ENCODE measurements around the gene LGALS12.

LGALS12 gene

GRCh38 chr11:63507511-63507910 lies 1.6 kb downstream of the LGALS12 start:
- TF ChIP-seq CTCF (IDR thresholded peaks at IDR 0.05; ENCODE audit: low read depth, low read length, missing control alignments) = no peak
- no peak for DNase-seq (ENCODE audit: low read depth)
- in situ Hi-C loops (cut with HindIII; ENCODE audit: low sequenced_read_pairs) = no loop called here

DNA sequence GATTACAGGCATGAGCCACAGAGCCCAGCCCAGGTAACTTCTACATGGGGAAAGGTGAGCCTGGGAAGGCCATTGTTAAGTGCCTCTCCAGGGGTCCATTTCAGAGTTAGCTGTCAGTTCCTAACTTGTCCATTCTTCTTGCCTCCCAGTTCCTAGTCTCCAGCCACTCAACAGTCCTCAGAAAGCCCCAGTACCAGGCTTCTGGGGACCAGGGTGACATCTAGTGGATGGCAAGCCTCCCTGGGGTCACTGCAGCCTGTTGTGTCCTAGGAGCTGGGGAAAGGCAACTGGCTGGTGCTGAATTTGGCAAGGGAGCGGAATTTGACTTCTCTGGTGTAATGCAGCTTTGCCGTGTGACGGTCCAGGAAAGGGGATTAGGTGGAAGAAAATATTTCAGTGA lies 2.1 kb downstream of the LGALS12 start:
- in situ Hi-C loops (cut with HindIII; ENCODE audit: low sequenced_read_pairs) = no loop called here
- H3K4me3 ChIP-seq (ENCODE audit: low read depth, low read length) = no peak overlapping the region
- no peak for TF ChIP-seq CTCF (IDR thresholded peaks at IDR 0.05; ENCODE audit: low read depth, low read length, missing control alignments)
- DNase-seq (ENCODE audit: low read depth) = no peak

More at GRCh38 chr11:63507511-63507910, 1.6 kb downstream of the LGALS12 start:
- no peak overlapping the region for H3K4me3 ChIP-seq (ENCODE audit: low read depth, low read length)

DNA sequence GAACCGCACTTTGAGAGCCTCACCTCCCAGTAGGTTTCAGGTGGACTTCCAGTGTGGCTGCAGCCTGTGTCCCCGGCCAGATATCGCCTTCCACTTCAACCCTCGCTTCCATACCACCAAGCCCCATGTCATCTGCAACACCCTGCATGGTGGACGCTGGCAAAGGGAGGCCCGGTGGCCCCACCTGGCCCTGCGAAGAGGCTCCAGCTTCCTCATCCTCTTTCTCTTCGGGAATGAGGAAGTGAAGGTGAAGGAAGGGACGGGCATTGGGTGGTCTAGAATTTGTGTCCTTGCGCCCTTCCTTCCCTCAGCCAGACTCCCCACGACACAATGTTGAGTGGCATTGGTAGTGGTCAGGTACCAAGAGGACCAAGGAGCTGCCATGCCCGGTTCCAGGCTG lies 2.9 kb downstream of the LGALS12 start:
- no peak for TF ChIP-seq CTCF (IDR thresholded peaks at IDR 0.05; ENCODE audit: low read depth, low read length, missing control alignments)
- H3K4me3 ChIP-seq (ENCODE audit: low read depth, low read length) = no peak overlapping the region
- no peak for DNase-seq (ENCODE audit: low read depth)
- in situ Hi-C loops (cut with HindIII; ENCODE audit: low sequenced_read_pairs) = no loop called here

DNA sequence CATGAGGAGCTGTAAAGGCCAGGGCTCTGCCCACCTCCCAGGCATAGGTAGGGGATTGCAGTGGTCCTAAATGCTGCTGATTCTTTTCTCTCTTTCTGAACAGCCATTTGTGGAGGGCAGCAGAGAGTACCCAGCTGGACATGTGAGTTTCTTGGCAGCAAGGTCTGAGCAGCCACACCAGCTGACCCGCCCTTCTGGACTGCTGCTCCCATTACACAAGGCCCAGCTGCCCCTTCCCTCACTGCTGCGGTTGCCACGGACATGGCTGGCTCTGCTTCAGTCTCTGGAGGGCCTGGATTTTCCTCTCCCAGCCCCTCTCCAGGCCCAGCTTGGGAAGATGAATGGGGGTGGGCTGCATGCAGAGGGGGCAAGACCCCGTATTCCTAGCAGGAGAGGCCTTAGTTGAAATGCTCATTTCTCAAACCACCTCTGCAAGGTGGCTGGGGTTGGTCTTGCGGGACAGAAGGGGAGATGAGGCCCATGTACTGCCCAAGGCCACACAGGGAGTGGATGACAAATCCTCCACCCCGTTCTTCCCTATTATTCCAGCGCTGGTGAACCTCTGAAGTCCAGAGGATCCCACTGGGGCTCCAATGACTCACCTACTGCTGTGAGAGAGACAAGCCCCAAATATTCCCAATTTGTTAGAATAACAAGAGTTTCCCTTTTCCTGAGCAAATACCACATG lies 4.6 kb downstream of the LGALS12 start:
- DNase-seq (ENCODE audit: low read depth) = no peak
- H3K4me3 ChIP-seq (ENCODE audit: low read depth, low read length) = no peak overlapping the region
- no peak for TF ChIP-seq CTCF (IDR thresholded peaks at IDR 0.05; ENCODE audit: low read depth, low read length, missing control alignments)
- in situ Hi-C loops (cut with HindIII; ENCODE audit: low sequenced_read_pairs) = no loop called here

DNA sequence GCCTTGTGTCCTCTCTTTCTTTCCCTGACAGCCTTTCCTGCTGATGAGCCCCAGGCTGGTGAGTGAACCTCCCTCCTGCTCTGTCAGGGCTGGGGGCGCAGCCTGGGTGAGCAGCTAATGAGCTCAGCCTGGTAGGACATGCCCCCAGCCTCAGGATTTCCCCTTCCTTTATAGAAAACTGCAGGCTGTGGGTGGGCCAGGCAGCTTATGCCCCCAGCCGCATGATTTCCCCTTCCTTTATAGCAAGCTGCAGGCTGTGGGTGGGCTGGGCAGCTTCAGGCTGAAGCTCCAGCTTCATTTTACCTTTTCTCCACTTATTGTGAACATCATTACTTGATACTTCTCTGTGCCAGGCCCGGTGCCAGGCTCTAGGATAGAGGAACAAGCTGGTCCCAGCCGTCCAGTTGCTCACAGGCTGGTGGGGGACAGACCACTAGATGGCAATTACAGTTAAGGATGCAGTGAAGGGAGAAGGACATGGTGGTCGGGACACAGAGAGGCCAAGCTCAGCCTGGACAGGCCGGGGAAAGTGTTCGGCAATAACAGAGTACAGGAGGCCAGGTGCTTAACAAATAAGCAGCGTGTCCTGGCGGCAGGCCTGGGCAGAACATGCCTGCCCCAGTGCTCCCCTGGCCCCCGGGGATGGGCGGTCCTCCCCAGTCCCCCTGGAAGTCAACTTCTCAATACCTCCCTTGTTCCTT lies 5.3 kb downstream of the LGALS12 start:
- no peak for TF ChIP-seq CTCF (IDR thresholded peaks at IDR 0.05; ENCODE audit: low read depth, low read length, missing control alignments)
- H3K4me3 ChIP-seq (ENCODE audit: low read depth, low read length) = no peak overlapping the region
- no peak for DNase-seq (ENCODE audit: low read depth)
- in situ Hi-C loops (cut with HindIII; ENCODE audit: low sequenced_read_pairs) = no loop called here

- DNase-seq (ENCODE audit: low read depth) = no peak
- no peak for TF ChIP-seq CTCF (IDR thresholded peaks at IDR 0.05; ENCODE audit: low read depth, low read length, missing control alignments)
- H3K4me3 ChIP-seq (ENCODE audit: low read depth, low read length) = no peak overlapping the region
- in situ Hi-C loops (cut with HindIII; ENCODE audit: low sequenced_read_pairs) = no loop called here
These were observed 6.9 kb downstream of the LGALS12 start for GRCh38 chr11:63512816-63513215.

Data from astrocyte of the cerebellum (primary cell).